Activated CD4-positive, alpha-beta T cell treated with anti-CD3 and anti-CD28 coated beads, Interleukin-10, Interleukin-2, amounts not matched to agents 100 ng/mL and 50 ng/mL, durations not matched to agents 16 hours and 8 hours (primary cell): ENCODE measurements around the gene USP6NL.
"Not testable (repeated sequence)": the region's sequence is repeated elsewhere in the genome, so short reads cannot be mapped to it uniquely, and the experiment has no call there.

Source experiments
- DNase-seq: peaks from one replicate; pipeline ENCODE4 v3.0.0-alpha.2; 2020

The USP6NL gene

GRCh38 chr10:11511321-11511720 lies 100.1 kb downstream of the USP6NL start:
- no peak for DNase-seq

- no peak for DNase-seq
Observed at GRCh38 chr10:11510736-11511135, 100.7 kb downstream of the USP6NL start.

DNA sequence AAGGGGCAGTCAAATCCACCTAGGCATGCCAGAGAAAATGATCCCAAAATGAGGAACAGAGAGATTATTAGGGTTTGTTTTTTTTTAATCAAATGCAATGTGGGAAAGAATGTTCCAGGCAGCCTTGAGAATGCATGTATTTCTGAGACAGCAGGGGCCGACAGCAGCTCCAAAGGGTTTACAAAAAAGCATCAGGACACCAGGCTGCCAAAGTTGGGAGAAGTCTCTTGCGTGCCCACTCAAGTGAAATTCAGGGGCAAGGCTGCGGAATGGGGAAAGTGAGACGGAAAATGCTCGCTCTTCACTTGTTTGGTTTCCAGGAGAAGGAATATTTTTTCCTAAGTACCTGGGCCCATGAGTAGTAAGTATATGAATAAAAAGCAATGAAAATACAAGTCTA lies 101.2 kb downstream of the USP6NL start:
- DNase-seq, result no peak

DNA sequence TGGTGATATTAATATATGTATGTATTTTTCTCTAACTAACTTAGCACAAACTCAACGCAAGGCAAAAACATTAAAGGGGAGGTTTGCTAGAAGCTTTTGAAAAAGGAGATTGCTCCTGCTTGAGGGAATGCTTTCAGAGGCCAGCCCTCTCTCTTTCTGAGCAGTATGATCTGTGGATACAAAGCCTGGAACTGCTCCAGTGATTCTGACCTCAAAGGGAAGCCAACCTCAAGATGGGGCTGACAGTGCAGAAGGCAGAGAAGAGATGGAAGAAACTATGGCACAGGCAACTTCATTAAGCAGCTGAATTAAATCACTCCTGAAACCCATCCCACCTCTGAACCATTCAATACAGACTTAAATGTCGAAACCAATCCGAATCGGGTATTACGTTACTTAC lies 102.4 kb downstream of the USP6NL start:
- DNase-seq, result no peak

DNA sequence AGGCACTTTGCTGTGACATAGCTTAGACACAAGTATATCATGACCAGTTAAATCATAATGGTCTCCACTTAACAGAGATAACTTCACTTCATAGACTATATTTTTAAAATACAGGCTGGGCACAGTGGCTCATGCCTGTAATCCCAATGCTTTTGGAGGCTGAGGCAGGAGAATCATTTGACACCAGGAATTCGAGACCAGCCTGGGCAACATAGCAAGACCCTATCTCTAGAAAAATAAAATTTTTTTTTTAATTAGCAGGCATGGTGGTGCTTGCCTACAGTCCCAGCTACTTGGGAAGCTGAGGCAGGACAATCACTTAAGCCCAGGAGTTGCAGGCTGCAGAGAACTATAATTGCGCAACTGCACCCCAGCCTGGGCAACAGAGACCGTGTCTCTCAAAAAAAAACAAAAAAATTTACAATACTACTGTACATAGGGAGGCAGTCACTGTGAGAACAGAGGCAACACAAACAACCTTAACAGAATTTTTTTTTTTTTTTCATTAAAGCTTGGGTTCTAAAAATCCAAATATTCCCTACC lies 105.1 kb downstream of the USP6NL start:
- DNase-seq, result no peak

- DNase-seq, result peak; percentile 42
Observed at GRCh38 chr10:11505639-11506038, 105.8 kb downstream of the USP6NL start.

DNA sequence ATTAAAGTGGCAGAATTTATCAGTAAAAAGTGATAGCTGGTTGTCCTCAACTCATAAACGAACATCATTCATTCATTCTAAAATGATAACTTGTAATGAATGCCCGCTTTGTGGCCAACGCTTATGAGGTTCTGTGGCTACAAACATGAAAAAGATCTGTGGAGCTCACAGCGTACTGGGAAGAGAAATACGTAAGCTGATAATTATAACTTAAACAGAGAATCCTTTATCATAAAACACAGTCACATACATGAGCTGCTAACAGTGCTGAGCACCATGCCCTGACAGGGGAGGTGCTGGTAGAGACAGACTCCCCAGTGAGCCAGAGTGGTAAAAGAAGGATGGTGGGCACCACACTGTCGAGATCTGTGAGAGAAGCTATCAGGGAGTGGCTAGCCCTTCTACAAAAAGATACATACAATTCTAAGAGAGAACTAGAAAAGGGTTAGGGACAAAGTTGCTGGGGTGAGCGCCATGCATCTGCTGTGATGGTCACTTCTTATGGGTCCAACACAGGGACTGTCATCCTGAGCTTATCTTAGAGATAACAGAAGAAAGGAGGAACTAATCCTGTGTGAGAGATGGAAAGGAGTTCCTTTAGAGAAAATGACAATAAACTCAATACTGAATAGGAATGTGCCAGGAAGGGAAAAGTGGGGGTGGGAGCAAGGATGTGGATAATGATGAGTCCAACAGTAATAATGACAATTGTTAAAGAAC lies 106.7 kb downstream of the USP6NL start:
- no peak for DNase-seq

DNA sequence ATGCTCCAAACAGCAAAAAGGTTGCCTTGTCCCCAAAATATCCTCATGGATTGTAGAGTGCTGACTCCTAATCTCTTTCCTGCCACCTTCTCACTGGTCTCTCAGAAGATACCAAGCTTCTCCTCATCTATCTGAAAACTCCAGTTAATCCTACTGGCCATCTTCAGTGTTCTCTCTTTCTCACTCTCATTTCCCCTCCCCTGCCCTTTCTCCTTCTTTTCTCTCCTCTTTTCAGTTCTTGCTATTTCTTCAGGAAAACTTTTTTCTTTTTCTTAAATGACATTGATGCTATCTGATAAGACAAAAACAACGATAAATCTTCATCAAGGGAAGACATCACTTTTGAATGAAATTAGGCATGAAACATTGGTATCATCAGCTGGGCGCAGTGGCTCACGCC lies 109.8 kb downstream of the USP6NL start:
- DNase-seq, result no peak

GRCh38 chr10:11499425-11500071 lies 111.9 kb downstream of the USP6NL start:
- DNase-seq, result no peak

DNA sequence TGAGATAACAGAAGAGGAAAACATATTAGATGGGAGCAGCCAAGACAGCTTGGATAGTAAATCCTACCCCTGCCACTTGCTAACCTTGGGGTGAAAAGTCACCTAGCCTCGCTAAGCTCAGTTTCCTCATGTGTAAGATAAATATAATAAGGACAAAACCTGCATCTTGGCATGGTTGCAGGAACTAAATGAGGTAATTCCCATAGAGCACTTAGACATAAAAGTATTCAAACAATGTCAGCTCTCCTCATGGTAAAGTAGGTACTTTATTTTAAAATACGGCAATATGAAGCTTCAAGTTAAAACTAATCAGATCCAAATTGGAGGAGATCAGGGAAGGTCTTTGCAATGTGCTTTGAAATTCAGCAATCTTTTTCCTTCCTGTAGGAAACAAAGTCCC lies 113.1 kb downstream of the USP6NL start:
- DNase-seq, result no peak

DNA sequence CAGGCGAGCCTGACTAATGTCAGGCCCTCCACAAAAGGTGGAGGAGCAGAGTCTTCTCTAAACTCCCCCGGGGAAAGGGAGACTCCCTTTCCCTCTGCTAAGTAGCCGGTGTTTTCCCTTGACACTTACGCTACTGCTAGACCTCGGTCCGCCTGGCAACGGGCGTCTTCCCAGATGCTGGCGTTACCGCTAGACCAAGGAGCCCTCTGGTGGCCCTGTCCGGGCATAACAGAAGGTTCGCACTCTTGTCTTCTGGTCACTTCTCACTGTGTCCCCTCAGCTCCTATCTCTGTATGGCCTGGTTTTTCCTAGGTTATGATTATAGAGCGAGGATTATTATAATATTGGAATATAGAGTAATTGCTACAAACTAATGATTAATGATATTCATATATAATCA lies 116.5 kb downstream of the USP6NL start:
- DNase-seq, result not testable (repeated sequence)

DNA sequence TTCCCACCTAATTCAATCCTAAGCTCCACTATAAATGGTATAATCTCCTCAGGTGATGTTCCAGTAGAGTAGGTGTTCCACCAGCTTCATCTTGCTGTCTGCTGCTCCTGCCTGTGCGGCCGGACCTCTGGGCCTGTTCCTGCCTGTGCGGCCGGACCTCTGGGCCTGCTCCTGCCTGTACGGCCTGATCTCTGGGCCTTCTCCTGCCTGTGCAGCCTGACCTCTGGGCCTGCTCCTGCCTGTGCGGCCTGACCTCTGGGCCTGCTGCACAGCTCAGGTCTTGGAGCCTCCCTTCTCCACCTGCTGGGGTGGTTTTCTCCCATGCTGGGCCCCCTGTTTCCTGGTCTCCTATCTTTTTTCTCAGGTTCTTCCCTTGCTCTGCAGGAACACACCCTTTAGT lies 117.8 kb downstream of the USP6NL start:
- no peak for DNase-seq

DNA sequence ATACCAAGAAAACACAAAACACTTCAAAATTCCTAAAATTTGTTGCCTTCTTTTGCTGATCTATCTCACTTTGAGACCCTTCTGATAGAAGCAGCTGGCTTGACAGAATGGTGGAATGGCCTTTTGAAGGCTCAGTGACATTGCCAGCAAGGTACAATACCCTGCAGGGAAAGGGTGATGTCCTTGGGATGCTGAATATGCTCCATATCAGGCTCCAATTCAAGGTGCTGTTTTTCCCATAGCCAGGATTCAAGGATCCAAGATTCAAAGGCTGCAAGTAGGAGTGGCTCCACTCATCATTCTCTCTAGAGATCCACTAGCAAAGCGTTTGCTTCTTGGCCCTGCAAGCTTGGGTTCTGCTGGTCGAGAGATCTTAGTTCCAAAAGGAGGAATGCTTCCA lies 120.4 kb downstream of the USP6NL start:
- DNase-seq, result no peak

GRCh38 chr10:11489591-11489990 lies 121.9 kb downstream of the USP6NL start:
- no peak for DNase-seq

GRCh38 chr10:11488126-11488525 lies 123.3 kb downstream of the USP6NL start:
- no peak for DNase-seq

DNA sequence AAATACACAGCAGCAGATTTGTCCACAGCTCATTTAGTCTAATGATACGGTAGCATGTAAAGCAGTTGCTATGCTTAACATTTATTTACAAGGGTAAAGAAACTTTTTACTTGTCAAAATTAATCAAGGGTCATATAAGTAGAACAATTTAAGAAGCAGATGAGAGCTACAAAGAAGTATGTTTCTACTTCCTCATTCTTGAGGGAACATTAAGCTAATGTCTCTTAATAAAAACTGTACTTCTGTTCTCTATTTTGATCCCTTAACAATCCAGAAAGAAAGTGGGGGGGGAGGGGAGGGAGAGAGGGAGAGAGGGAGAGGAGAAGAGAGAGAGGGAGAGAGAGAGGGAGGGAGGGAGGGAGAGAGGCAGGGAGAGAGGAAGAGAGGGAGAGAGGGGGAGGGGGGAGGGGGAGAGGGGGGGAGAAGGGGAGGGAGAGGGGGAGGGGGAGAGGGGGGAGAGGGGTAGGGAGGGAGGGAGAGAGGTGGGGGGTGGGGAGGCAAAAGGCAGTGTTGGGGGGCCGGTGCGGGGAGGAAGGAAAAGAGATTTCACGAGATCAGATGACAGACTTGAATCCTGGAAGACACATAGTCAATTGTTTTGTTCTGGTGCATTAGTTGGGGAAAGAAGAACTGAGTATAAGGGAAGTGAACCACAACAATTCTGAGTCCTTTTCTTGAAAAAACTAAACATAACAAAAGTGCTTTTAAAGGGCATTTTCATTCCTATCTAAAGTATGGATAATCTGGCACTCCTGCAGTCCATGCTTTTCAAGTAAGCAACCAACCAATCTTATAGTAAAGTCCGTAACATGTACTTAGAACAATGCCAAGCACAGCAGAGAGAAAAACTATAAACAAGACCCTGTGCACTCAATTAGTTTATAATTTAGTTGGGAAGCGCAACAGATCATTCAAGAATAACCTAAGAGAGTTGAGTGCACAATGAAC lies 128.0 kb downstream of the USP6NL start:
- DNase-seq, result no peak

GRCh38 chr10:11482306-11482705 lies 129.1 kb downstream of the USP6NL start:
- no peak for DNase-seq

- DNase-seq, result no peak
Observed at GRCh38 chr10:11480687-11481086, 130.8 kb downstream of the USP6NL start.

GRCh38 chr10:11479300-11479699 lies 132.2 kb downstream of the USP6NL start:
- no peak for DNase-seq

DNA sequence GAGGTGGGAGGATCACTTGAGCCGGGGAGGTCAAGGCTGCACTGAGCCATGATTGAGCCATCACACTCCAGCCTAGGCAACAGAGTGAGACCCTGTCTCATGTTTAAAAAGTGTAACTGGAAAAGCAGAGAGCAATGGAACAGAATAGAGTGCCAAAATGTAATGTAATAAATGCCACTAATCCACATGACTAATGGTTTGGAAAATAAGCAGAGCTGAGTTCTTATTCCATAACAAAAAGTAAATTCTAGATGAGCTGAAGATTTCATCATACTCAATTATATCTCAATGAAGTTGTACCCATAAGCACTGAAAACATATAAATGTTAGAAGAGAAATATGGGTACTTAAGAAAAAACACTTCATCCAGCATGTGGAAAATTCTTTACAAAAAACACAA lies 132.6 kb downstream of the USP6NL start:
- no peak for DNase-seq

DNA sequence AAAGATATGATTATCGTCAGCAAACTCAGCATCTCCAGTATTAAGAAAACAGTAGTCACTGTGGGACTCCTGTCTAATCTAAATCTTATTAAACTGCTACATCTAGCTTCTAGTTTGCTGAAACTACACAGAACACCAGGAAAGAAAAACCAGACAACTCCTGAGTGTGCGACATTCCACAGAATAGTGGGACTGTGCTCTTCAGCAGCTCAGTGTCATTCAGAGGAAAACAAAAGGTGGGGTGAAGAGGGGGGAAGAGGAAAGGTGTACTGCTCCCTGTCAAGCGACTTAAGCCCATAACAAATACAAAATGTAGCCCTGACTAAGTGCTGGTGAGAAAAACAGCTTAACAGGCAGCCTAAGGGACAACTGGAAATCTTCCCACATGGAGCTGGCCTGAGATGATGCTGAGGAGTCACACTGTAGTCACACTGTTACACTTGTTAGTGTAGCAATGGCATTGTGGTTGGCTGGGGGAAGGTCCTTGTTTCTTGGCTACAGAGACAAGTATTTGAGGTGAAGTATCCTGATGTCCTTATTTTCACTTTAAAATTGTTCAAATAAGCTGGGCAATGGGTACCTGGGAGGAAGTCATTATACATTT lies 135.5 kb downstream of the USP6NL start:
- DNase-seq, result no peak

DNA sequence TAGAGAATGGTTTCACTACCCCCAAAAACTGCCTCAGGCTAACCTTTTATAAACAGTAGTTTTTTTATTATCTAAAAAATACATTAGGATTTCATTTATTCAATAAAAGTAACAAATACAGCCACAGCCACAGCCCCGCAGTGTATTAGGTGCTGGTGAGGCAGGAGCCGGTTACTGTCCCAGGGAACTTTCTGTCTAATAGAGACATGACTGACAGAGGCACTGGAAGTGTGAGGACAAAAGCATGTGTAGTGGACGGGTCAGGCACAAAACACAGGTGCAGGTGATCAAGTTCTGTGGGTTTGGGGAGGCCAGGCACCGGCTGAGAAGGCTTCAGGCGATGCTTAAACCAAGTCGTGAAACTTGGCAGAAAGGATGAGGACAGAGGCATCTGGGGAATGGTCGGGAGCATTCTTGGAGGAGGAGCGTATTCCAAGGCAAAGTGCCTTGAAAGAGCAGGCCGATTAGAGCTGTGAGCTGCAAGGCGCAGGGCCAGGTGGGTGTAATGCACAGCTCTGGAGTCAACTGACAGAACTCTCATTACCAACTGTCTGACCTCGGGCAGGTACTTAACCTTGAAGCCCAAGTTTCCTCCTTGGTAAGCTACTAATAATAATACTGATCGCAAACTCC lies 138.2 kb downstream of the USP6NL start:
- DNase-seq, result no peak
